ENCODE measurements around the gene DNAJA2. TPM values are rescaled to one million over a fixed set of nuclear protein-coding genes. Genes with fewer than 3 reads are reported as not detected.
A peak's percentile ranks its signal among the peaks of the same experiment; 100 is the strongest.

The DNAJA2 gene
- total RNA-seq, 1 experiment from 2014 or later = 101 TPM

- ChIA-PET CTCF (interaction anchor here (0.6 to 1.5 kb wide), 7 partner anchors 18 to 164 kb away, joined by 3 to 5 read pairs (median 3); no protein-coding TSS in a partner anchor), POLR2A (no interaction called here)
- H3K27ac Mint-ChIP-seq = no peak overlapping the region
- peak; percentile 56 for DNase-seq (ENCODE audit: low spot score)
- H3K27me3 Mint-ChIP-seq (ENCODE audit: low read depth) = no peaks in the 10 kb centered on the region
- H3K4me1 Mint-ChIP-seq = peaks cover 15% of the 10 kb centered on the region
- H3K36me3 Mint-ChIP-seq = no peaks in the 10 kb centered on the region
- H3K9me3 Mint-ChIP-seq = no peaks in the 10 kb centered on the region
- H3K4me3 Mint-ChIP-seq = no peak overlapping the region
- peak; percentile 96 for ATAC-seq
- TF ChIP-seq JAZF1 (CRISPR knock-in tag; IDR thresholded peaks at IDR 0.05) (no peak), SP1 (CRISPR knock-in tag; conservative IDR thresholded peaks at IDR 0.05) (no peak), ZSCAN18 (CRISPR knock-in tag; IDR thresholded peaks at IDR 0.05) (no peak), NFE2L1 (CRISPR knock-in tag; IDR thresholded peaks at IDR 0.05) (no peak), ATF3 (CRISPR knock-in tag; conservative IDR thresholded peaks at IDR 0.05) (no peak), ZNF532 (CRISPR knock-in tag; IDR thresholded peaks at IDR 0.05; ENCODE audit: borderline replicate concordance) (no peak), PRRX2 (CRISPR knock-in tag; IDR thresholded peaks at IDR 0.05) (no peak), MLX (CRISPR knock-in tag; IDR thresholded peaks at IDR 0.05) (no peak), AR (CRISPR knock-in tag; IDR thresholded peaks at IDR 0.05) (no peak), ZNF423 (CRISPR knock-in tag; IDR thresholded peaks at IDR 0.05) (no peak), HMGA2 (CRISPR knock-in tag; IDR thresholded peaks at IDR 0.05) (no peak), E2F1 (CRISPR knock-in tag; IDR thresholded peaks at IDR 0.05) (no peak), FOXK1 (CRISPR knock-in tag; IDR thresholded peaks at IDR 0.05) (no peak)
- TF ChIP-seq, protein P1, sequence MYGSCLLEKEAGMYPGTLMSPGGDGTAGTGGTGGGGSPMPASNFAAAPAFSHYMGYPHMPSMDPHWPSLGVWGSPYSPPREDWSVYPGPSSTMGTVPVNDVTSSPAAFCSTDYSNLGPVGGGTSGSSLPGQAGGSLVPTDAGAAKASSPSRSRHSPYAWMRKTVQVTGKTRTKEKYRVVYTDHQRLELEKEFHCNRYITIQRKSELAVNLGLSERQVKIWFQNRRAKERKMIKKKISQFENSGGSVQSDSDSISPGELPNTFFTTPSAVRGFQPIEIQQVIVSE (CRISPR knock-in tag; IDR thresholded peaks at IDR 0.05; ENCODE audit: borderline replicate concordance) = no peak
- TF ChIP-seq, protein P2, sequence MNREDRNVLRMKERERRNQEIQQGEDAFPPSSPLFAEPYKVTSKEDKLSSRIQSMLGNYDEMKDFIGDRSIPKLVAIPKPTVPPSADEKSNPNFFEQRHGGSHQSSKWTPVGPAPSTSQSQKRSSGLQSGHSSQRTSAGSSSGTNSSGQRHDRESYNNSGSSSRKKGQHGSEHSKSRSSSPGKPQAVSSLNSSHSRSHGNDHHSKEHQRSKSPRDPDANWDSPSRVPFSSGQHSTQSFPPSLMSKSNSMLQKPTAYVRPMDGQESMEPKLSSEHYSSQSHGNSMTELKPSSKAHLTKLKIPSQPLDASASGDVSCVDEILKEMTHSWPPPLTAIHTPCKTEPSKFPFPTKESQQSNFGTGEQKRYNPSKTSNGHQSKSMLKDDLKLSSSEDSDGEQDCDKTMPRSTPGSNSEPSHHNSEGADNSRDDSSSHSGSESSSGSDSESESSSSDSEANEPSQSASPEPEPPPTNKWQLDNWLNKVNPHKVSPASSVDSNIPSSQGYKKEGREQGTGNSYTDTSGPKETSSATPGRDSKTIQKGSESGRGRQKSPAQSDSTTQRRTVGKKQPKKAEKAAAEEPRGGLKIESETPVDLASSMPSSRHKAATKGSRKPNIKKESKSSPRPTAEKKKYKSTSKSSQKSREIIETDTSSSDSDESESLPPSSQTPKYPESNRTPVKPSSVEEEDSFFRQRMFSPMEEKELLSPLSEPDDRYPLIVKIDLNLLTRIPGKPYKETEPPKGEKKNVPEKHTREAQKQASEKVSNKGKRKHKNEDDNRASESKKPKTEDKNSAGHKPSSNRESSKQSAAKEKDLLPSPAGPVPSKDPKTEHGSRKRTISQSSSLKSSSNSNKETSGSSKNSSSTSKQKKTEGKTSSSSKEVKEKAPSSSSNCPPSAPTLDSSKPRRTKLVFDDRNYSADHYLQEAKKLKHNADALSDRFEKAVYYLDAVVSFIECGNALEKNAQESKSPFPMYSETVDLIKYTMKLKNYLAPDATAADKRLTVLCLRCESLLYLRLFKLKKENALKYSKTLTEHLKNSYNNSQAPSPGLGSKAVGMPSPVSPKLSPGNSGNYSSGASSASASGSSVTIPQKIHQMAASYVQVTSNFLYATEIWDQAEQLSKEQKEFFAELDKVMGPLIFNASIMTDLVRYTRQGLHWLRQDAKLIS (CRISPR knock-in tag; IDR thresholded peaks at IDR 0.05; ENCODE audit: borderline replicate concordance) = no peak
- TF ChIP-seq, protein P3, sequence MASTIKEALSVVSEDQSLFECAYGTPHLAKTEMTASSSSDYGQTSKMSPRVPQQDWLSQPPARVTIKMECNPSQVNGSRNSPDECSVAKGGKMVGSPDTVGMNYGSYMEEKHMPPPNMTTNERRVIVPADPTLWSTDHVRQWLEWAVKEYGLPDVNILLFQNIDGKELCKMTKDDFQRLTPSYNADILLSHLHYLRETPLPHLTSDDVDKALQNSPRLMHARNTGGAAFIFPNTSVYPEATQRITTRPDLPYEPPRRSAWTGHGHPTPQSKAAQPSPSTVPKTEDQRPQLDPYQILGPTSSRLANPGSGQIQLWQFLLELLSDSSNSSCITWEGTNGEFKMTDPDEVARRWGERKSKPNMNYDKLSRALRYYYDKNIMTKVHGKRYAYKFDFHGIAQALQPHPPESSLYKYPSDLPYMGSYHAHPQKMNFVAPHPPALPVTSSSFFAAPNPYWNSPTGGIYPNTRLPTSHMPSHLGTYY (CRISPR knock-in tag; IDR thresholded peaks at IDR 0.05) = no peak
These were observed 44.9 kb upstream of the DNAJA2 start for GRCh38 chr16:47018223-47018891.

Data from WTC11 (cell line).